Right forelimb (tissue), 1 donor: ENCODE measurements around the gene PI4KA.
"Not testable (repeated sequence)": the region's sequence is repeated elsewhere in the genome, so short reads cannot be mapped to it uniquely, and the experiment has no call there.

Experiments used
- DNase-seq: peaks from one replicate; pipeline ENCODE4 v3.0.0-alpha.2; 2018

The PI4KA gene

GRCh38 chr22:20844055-20845037 lies 14.3 kb downstream of the PI4KA start:
- no peak for DNase-seq

GRCh38 chr22:20843501-20843900 lies 15.1 kb downstream of the PI4KA start:
- DNase-seq = no peak

GRCh38 chr22:20840646-20841371 lies 17.8 kb downstream of the PI4KA start:
- DNase-seq = no peak

- no peak for DNase-seq
Observed at GRCh38 chr22:20839837-20840645, 18.6 kb downstream of the PI4KA start.

- not testable (repeated sequence) for DNase-seq
Observed at GRCh38 chr22:20839354-20839753, 19.3 kb downstream of the PI4KA start.

GRCh38 chr22:20836987-20837823 lies 21.4 kb downstream of the PI4KA start:
- DNase-seq = no peak

- DNase-seq = no peak
Observed at GRCh38 chr22:20834725-20835124, 23.9 kb downstream of the PI4KA start.

GRCh38 chr22:20834206-20834605 lies 24.4 kb downstream of the PI4KA start:
- DNase-seq = no peak

- no peak for DNase-seq
Observed at GRCh38 chr22:20833225-20833665, 25.4 kb downstream of the PI4KA start.

GRCh38 chr22:20829491-20830134 lies 29.0 kb downstream of the PI4KA start:
- no peak for DNase-seq

- not testable (repeated sequence) for DNase-seq
Observed at GRCh38 chr22:20826373-20827152, 32.0 kb downstream of the PI4KA start.

- no peak for DNase-seq
Observed at GRCh38 chr22:20825624-20826023, 33.0 kb downstream of the PI4KA start.

GRCh38 chr22:20825216-20825615 lies 33.4 kb downstream of the PI4KA start:
- not testable (repeated sequence) for DNase-seq

- no peak for DNase-seq
Observed at GRCh38 chr22:20823264-20823663, 35.3 kb downstream of the PI4KA start.

GRCh38 chr22:20822240-20822639 lies 36.4 kb downstream of the PI4KA start:
- no peak for DNase-seq

GRCh38 chr22:20821717-20822239 lies 36.8 kb downstream of the PI4KA start:
- DNase-seq = not testable (repeated sequence)

- DNase-seq = no peak
Observed at GRCh38 chr22:20819471-20819870, 39.1 kb downstream of the PI4KA start.

GRCh38 chr22:20818471-20818870 lies 40.1 kb downstream of the PI4KA start:
- no peak for DNase-seq

- DNase-seq = no peak
Observed at GRCh38 chr22:20816559-20816958, 42.1 kb downstream of the PI4KA start.

- DNase-seq = no peak
Observed at GRCh38 chr22:20815477-20816050, 43.0 kb downstream of the PI4KA start.
